Lower lobe of right lung (tissue), 2 donors: ENCODE results near the gene KRTAP5-10. TPM values are rescaled to one million over a fixed set of nuclear protein-coding genes. Genes with fewer than 3 reads are reported as not detected.
A peak's percentile ranks its signal among the peaks of the same experiment; 100 is the strongest.
"Not testable (repeated sequence)": the region's sequence is repeated elsewhere in the genome, so short reads cannot be mapped to it uniquely, and the experiment has no call there.

Experiments used
- ATAC-seq, 2 donors: fragments of 200-7000 bp; cut with Tn5 transposase; one replicate each; pipeline ENCODE4 v1.9.1; 2020 to 2022; ENCODE audit warnings: mild to moderate bottlenecking in 2 of 2, moderate library complexity in 2 of 2
- DNase-seq: peaks from one replicate; pipeline ENCODE4 v3.0.0-alpha.2; 2020
- H3K27ac ChIP-seq: fragments of 200-600 bp; one replicate; pipeline ENCODE4 v1.8.0; 2022
- H3K27me3 ChIP-seq: fragments of 200-600 bp; one replicate; pipeline ENCODE4 v1.8.0; 2022; ENCODE audit warnings: low read depth
- H3K36me3 ChIP-seq: fragments of 200-600 bp; one replicate; pipeline ENCODE4 v1.8.0; 2022; ENCODE audit warnings: mild to moderate bottlenecking
- H3K4me1 ChIP-seq: fragments of 200-600 bp; one replicate; pipeline ENCODE4 v1.8.0; 2022
- H3K4me3 ChIP-seq: fragments of 200-600 bp; one replicate; pipeline ENCODE4 v1.8.0; 2022; ENCODE audit warnings: mild to moderate bottlenecking
- H3K9me3 ChIP-seq: fragments of 200-600 bp; one replicate; pipeline ENCODE4 v1.8.0; 2022
- CTCF ChIP-seq: fragments of 200-600 bp; IDR thresholded peaks from one replicate; pipeline ENCODE4 v1.8.0; 2022; ENCODE audit warnings: antibody characterized with exemption, mild to moderate bottlenecking
- intact Hi-C: fragments of 100-400 bp; cut with DNase I; formaldehyde crosslinking; loops from one replicate; pipeline ENCODE4 v1.11.0; 2022
- total RNA-seq: library from RNA; stranded (reverse); fragmentation: NEBNext Ultra II Directional; extraction: Animal tissue kit (Norgen Biotek cat#: 25700); gene quantifications from one replicate; pipeline ENCODE4 v1.2.1, GENCODE V29; 2021
- donor health status: DM: no; HTN: yes; CAD: no; lungs with severe emphysema.

Gene KRTAP5-10
- total RNA-seq, 1 donor from 2014 or later, result not detected

DNA sequence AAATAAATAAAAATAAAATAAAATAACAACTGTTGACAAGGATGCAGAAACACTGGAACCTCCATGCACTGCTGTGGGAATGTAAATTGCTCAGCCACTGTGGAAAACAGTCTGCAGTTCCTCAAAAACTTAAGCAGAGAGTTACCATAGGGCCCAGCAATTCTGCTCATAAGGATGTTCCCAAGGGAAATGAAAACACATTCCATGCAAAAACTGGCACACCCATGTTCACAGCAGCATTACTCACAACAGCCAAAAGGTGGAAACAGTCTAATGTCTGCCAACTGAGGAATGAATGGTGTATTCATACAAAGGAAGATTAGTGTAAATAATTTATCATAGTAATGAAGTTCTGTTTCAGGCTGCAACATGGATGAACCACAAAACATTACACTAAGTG lies 3.2 kb upstream of the KRTAP5-10 start:
- no peaks in the 10 kb centered on the region for H3K9me3 ChIP-seq
- no peaks in the 10 kb centered on the region for H3K4me1 ChIP-seq
- H3K27ac ChIP-seq, result no peak overlapping the region
- no peaks in the 10 kb centered on the region for H3K27me3 ChIP-seq
- TF ChIP-seq CTCF, result no peak
- DNase-seq (no peak), ATAC-seq (no peak)
- no peaks in the 10 kb centered on the region for H3K36me3 ChIP-seq
- no peak overlapping the region for H3K4me3 ChIP-seq
- intact Hi-C loops, result no loop called here

DNA sequence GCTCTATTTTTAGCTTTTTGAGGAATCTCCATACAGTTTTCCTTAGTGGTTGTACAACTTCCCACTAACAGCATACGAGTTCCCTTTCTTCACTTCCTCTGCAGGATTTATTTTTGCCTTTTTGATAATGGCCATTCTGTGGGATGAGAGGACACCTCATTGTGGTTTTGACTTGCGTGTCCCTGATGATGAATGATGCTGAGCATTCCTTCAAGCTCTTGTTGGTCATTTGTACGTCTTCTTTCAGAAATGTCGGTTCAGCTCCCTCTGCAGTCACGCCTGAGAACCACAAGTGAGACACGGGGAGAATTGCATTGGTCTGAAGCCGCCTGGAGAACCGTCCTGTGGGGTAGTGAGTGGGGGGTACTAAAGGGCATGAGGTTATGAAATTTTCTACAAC lies 2.0 kb upstream of the KRTAP5-10 start:
- Histone ChIP-seq H3K4me3 (no peak overlapping the region), H3K27ac (no peak overlapping the region), H3K4me1 (no peaks in the 10 kb centered on the region), H3K27me3 (no peaks in the 10 kb centered on the region), H3K36me3 (no peaks in the 10 kb centered on the region), H3K9me3 (no peaks in the 10 kb centered on the region)
- intact Hi-C loops, result no loop called here
- ATAC-seq (peak in 1 of 2 donors; percentile 36), DNase-seq (no peak)
- no peak for TF ChIP-seq CTCF

- no peak overlapping the region for H3K27ac ChIP-seq
- DNase-seq, result no peak
- no peak for ATAC-seq
- H3K4me3 ChIP-seq, result no peak overlapping the region
- no peaks in the 10 kb centered on the region for H3K4me1 ChIP-seq
- H3K9me3 ChIP-seq, result no peaks in the 10 kb centered on the region
- intact Hi-C loops, result no loop called here
- no peaks in the 10 kb centered on the region for H3K27me3 ChIP-seq
- no peak for TF ChIP-seq CTCF
- H3K36me3 ChIP-seq, result no peaks in the 10 kb centered on the region
Observed at GRCh38 chr11:71564430-71564829, 933 bp upstream of the KRTAP5-10 start.

DNA sequence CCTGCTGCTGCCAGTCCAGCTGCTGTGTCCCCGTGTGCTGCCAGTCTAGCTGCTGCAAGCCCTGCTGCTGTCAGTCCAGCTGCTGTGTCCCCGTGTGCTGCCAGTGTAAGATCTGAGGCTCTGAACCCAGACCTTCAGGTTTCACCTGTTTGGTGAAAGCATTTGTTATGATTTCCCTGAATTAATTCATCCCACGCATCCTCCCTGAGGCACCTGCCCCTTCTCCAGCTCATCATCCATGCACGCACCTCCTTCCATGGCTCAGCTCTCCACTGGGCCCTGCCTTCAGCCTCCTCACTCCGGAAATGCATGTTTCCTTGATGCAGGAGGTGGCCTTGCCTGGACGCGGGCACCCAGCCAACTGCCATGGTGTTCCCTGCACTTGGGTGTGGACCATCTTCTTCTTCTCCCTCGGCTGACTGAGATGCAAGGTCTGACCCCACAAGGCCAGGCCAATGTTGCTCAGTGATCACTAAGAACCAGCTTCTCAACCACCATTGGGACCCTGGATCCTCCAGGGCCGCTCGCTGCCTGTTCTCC lies 788 bp downstream of the KRTAP5-10 start:
- Histone ChIP-seq H3K27ac (no peak overlapping the region), H3K36me3 (no peaks in the 10 kb centered on the region), H3K27me3 (no peaks in the 10 kb centered on the region), H3K4me1 (no peaks in the 10 kb centered on the region), H3K4me3 (no peak overlapping the region), H3K9me3 (no peaks in the 10 kb centered on the region)
- DNase-seq, result no peak
- intact Hi-C loops, result no loop called here
- ATAC-seq, result no peak
- TF ChIP-seq CTCF, result no peak

DNA sequence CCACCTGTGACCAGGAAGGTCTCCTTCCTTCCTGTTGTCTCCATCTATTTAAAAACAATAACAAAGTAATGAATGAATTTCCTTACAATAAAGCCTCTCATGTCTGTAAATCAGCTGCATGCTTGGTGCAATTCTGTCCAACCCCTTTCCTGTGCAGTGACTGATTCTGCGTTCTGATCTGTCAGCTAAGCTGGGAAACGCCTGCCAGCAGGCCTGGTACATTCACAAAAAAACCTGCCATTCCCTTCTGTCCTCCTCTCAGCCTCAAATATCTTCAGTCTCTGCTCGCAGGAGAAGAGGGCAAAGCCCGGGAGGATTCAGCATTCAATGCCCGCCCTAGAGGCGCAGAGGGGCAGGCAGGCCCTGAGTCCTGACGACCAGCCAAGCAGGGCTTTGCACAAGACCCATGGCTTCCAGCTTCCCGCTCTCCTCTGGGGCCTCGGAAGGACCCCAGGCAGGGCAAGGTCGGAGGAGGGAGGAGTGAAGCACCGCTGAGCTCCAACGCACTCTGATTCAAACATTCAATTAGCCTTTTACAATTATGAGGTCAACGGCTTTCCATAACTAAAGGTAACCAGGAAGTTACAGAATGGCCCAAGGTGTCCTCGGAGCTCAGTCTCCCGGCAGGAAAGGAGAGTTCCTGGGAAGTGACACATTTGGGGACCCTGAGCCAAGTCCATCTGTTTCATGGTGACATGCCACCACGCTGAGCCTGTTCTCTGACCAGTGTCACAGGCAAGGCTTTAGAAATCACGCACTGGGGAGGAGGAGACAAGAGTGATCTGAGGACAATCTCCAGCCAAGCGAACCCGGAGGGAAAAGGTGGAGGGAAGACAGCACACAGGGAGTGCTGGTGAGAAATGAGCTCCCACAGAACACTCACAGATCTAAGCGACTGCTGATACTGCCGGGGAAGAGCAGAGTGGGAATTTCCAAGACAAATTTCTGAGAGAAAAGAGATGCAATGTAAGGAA lies 1.6 kb downstream of the KRTAP5-10 start:
- intact Hi-C loops, DNase-seq, H3K27ac ChIP-seq, H3K27me3 ChIP-seq, H3K4me1 ChIP-seq, H3K36me3 ChIP-seq, ATAC-seq, H3K4me3 ChIP-seq, H3K9me3 ChIP-seq: not testable (repeated sequence)

- H3K9me3 ChIP-seq, intact Hi-C loops, DNase-seq, H3K36me3 ChIP-seq, ATAC-seq, H3K27me3 ChIP-seq, H3K27ac ChIP-seq, H3K4me3 ChIP-seq, H3K4me1 ChIP-seq: not testable (repeated sequence)
Observed at GRCh38 chr11:71567633-71568032, 2.3 kb downstream of the KRTAP5-10 start.
